ENCODE data around the gene RHOC. TPM values are rescaled to one million over a fixed set of nuclear protein-coding genes. Genes with fewer than 3 reads are reported as not detected.

The RHOC gene
- total RNA-seq, 1 experiment from 2014 or later = 68.9 TPM

- Mint-ChIP-seq H3K4me3 (no peak overlapping the region; the same call in 1 of the 2 replicates), H3K27ac (peak overlapping the region; percentile 94), H3K27me3 (ENCODE audit: low read depth) (peaks cover 10% of the 10 kb centered on the region; the same call in 1 of the 2 replicates), H3K9me3 (no peaks in the 10 kb centered on the region), H3K4me1 (peaks cover 61% of the 10 kb centered on the region), H3K36me3 (peaks cover 41% of the 10 kb centered on the region)
- no peak for DNase-seq (ENCODE audit: low spot score)
- CTCF ChIA-PET = interaction anchor here (1.1 to 3.6 kb wide), 5 partner anchors 30 to 43 kb away, joined by 3 to 23 read pairs (median 4); partner anchors contain the start of gene PPM1J
- ATAC-seq = peak; percentile 8
- TF ChIP-seq TP53 (CRISPR knock-in tag; IDR thresholded peaks at IDR 0.05) = no peak
- TF ChIP-seq JAZF1 (CRISPR knock-in tag; IDR thresholded peaks at IDR 0.05) = no peak
- no peak for TF ChIP-seq E2F1 (CRISPR knock-in tag; IDR thresholded peaks at IDR 0.05)
- no peak for TF ChIP-seq MAX (CRISPR knock-in tag; IDR thresholded peaks at IDR 0.05)
- no peak for TF ChIP-seq CBFB (CRISPR knock-in tag; IDR thresholded peaks at IDR 0.05; ENCODE audit: low read depth)
- TF ChIP-seq GABPB1 (CRISPR knock-in tag; IDR thresholded peaks at IDR 0.05) = no peak
- TF ChIP-seq ZNF263 (CRISPR knock-in tag; IDR thresholded peaks at IDR 0.05; ENCODE audit: low read depth) = no peak
- no peak for TF ChIP-seq USF1 (CRISPR knock-in tag; IDR thresholded peaks at IDR 0.05)
- no peak for TF ChIP-seq ESRRA (CRISPR knock-in tag; IDR thresholded peaks at IDR 0.05; ENCODE audit: borderline replicate concordance)
- TF ChIP-seq RORB (CRISPR knock-in tag; IDR thresholded peaks at IDR 0.05) = no peak
- TF ChIP-seq NFE2L1 (CRISPR knock-in tag; IDR thresholded peaks at IDR 0.05) = no peak
- TF ChIP-seq TEAD1 (CRISPR knock-in tag; IDR thresholded peaks at IDR 0.05) = no peak
- TF ChIP-seq ZNF425 (CRISPR knock-in tag; conservative IDR thresholded peaks at IDR 0.05) = no peak
- no peak for TF ChIP-seq ZNF317 (CRISPR knock-in tag; IDR thresholded peaks at IDR 0.05; ENCODE audit: borderline replicate concordance, low read depth)
- no peak for TF ChIP-seq IRF1 (CRISPR knock-in tag; IDR thresholded peaks at IDR 0.05)
- POLR2A ChIA-PET = interaction anchor here (0.8 to 1.4 kb wide), 2 partner anchors 28 to 33 kb away, joined by 4 to 6 read pairs; no protein-coding TSS in a partner anchor
Observed at GRCh38 chr1:112672009-112672408, 34.9 kb downstream of the RHOC start.

GRCh38 chr1:112666946-112667345 is 40.0 kb downstream of the RHOC start:
- Mint-ChIP-seq H3K4me1 (peaks cover 26% of the 10 kb centered on the region), H3K27me3 (ENCODE audit: low read depth) (no peaks in the 10 kb centered on the region), H3K27ac (no peak overlapping the region), H3K36me3 (peaks cover 71% of the 10 kb centered on the region), H3K4me3 (no peak overlapping the region), H3K9me3 (no peaks in the 10 kb centered on the region)
- POLR2A ChIA-PET = no interaction called here
- CTCF ChIA-PET = no interaction called here
- no peak for DNase-seq (ENCODE audit: low spot score)
- ATAC-seq = no peak
- TF ChIP-seq ZNF396 (CRISPR knock-in tag; IDR thresholded peaks at IDR 0.05; ENCODE audit: borderline replicate concordance) = no peak
- TF ChIP-seq FOXJ3 (CRISPR knock-in tag; IDR thresholded peaks at IDR 0.05; ENCODE audit: borderline replicate concordance) = no peak
- no peak for TF ChIP-seq ZNF317 (CRISPR knock-in tag; IDR thresholded peaks at IDR 0.05; ENCODE audit: borderline replicate concordance, low read depth)
- no peak for TF ChIP-seq NFYB (CRISPR knock-in tag; conservative IDR thresholded peaks at IDR 0.05; ENCODE audit: low read depth)
- no peak for TF ChIP-seq CDX4 (CRISPR knock-in tag; IDR thresholded peaks at IDR 0.05; ENCODE audit: borderline replicate concordance)
- TF ChIP-seq NR3C1 (CRISPR knock-in tag; conservative IDR thresholded peaks at IDR 0.05; ENCODE audit: low read depth) = no peak
- no peak for TF ChIP-seq MXD4 (CRISPR knock-in tag; IDR thresholded peaks at IDR 0.05; ENCODE audit: borderline replicate concordance)
- TF ChIP-seq ZSCAN18 (CRISPR knock-in tag; IDR thresholded peaks at IDR 0.05) = no peak
- no peak for TF ChIP-seq EMX1 (CRISPR knock-in tag; IDR thresholded peaks at IDR 0.05)
- no peak for TF ChIP-seq ZNF121 (CRISPR knock-in tag; IDR thresholded peaks at IDR 0.05)
- no peak for TF ChIP-seq ELF4 (CRISPR knock-in tag; IDR thresholded peaks at IDR 0.05; ENCODE audit: low read depth)
- no peak for TF ChIP-seq NFATC4 (CRISPR knock-in tag; IDR thresholded peaks at IDR 0.05)
- no peak for TF ChIP-seq GABPB1 (CRISPR knock-in tag; IDR thresholded peaks at IDR 0.05)
- TF ChIP-seq ZNF423 (CRISPR knock-in tag; IDR thresholded peaks at IDR 0.05) = no peak
- no peak for TF ChIP-seq FOXP4 (CRISPR knock-in tag; IDR thresholded peaks at IDR 0.05)
- TF ChIP-seq TP53 (CRISPR knock-in tag; IDR thresholded peaks at IDR 0.05) = no peak
